ENCODE data around the gene RORC.

The RORC gene

GRCh38 chr1:151814426-151814825 lies 17.2 kb downstream of the RORC start:
- DNase-seq (ENCODE audit: low read depth) = no peak
- no peak overlapping the region for H3K4me3 ChIP-seq (ENCODE audit: low read depth, low read length)
- no peak for TF ChIP-seq CTCF (IDR thresholded peaks at IDR 0.05; ENCODE audit: low read depth, low read length)
- TF ChIP-seq MYC (IDR thresholded peaks at IDR 0.05; ENCODE audit: low read depth, low read length) = no peak
- no peak for TF ChIP-seq POLR2A (IDR thresholded peaks at IDR 0.05; ENCODE audit: extremely low read depth, insufficient read length)
- TF ChIP-seq MAX (IDR thresholded peaks at IDR 0.05; ENCODE audit: low read depth, low read length) = no peak

- TF ChIP-seq MYC (IDR thresholded peaks at IDR 0.05; ENCODE audit: low read depth, low read length) (no peak), MAX (IDR thresholded peaks at IDR 0.05; ENCODE audit: low read depth, low read length) (no peak), CTCF (IDR thresholded peaks at IDR 0.05; ENCODE audit: low read depth, low read length) (no peak), POLR2A (IDR thresholded peaks at IDR 0.05; ENCODE audit: extremely low read depth, insufficient read length) (no peak)
- DNase-seq (ENCODE audit: low read depth) = no peak
- H3K4me3 ChIP-seq (ENCODE audit: low read depth, low read length) = no peak overlapping the region
Measured at GRCh38 chr1:151813271-151813977, 18.2 kb downstream of the RORC start.

GRCh38 chr1:151811181-151811580 lies 20.4 kb downstream of the RORC start:
- DNase-seq (ENCODE audit: low read depth) = no peak
- H3K4me3 ChIP-seq (ENCODE audit: low read depth, low read length) = no peak overlapping the region
- TF ChIP-seq POLR2A (IDR thresholded peaks at IDR 0.05; ENCODE audit: extremely low read depth, insufficient read length) (no peak), CTCF (IDR thresholded peaks at IDR 0.05; ENCODE audit: low read depth, low read length) (no peak), MAX (IDR thresholded peaks at IDR 0.05; ENCODE audit: low read depth, low read length) (no peak), MYC (IDR thresholded peaks at IDR 0.05; ENCODE audit: low read depth, low read length) (no peak)

- DNase-seq (ENCODE audit: low read depth) = no peak
- TF ChIP-seq CTCF (IDR thresholded peaks at IDR 0.05; ENCODE audit: low read depth, low read length) = no peak
- TF ChIP-seq MYC (IDR thresholded peaks at IDR 0.05; ENCODE audit: low read depth, low read length) = no peak
- no peak for TF ChIP-seq MAX (IDR thresholded peaks at IDR 0.05; ENCODE audit: low read depth, low read length)
- TF ChIP-seq POLR2A (IDR thresholded peaks at IDR 0.05; ENCODE audit: extremely low read depth, insufficient read length) = no peak
Measured at GRCh38 chr1:151809985-151810556, 21.5 kb downstream of the RORC start.

GRCh38 chr1:151809290-151809984 lies 22.2 kb downstream of the RORC start:
- DNase-seq (ENCODE audit: low read depth) = no peak
- no peak overlapping the region for H3K4me3 ChIP-seq (ENCODE audit: low read depth, low read length)
- TF ChIP-seq CTCF (IDR thresholded peaks at IDR 0.05; ENCODE audit: low read depth, low read length) (no peak), POLR2A (IDR thresholded peaks at IDR 0.05; ENCODE audit: extremely low read depth, insufficient read length) (no peak), MAX (IDR thresholded peaks at IDR 0.05; ENCODE audit: low read depth, low read length) (no peak), MYC (IDR thresholded peaks at IDR 0.05; ENCODE audit: low read depth, low read length) (no peak)

More at GRCh38 chr1:151809985-151810556, 21.5 kb downstream of the RORC start:
- H3K4me3 ChIP-seq (ENCODE audit: low read depth, low read length) = no peak overlapping the region
